HepG2 (cell line): ENCODE data around the gene ZNF442. TPM values are rescaled to one million over a fixed set of nuclear protein-coding genes. Genes with fewer than 3 reads are reported as not detected.

ENCODE experiments used
- ARNTL ChIP-seq: sonication (generic); formaldehyde crosslinking; IDR thresholded peaks from 2 replicates; pipeline ENCODE4 v1.4.0; 2020; ENCODE audit warnings: mild to moderate bottlenecking, missing genetic modification reagents
- CHCHD3 ChIP-seq: sonication (generic); formaldehyde crosslinking; IDR thresholded peaks from 2 replicates; pipeline ENCODE4 v1.8.0; 2022; ENCODE audit warnings: mild to moderate bottlenecking, missing genetic modification reagents, moderate library complexity
- FOXK1 ChIP-seq: sonication (generic); formaldehyde crosslinking; IDR thresholded peaks from 2 replicates; pipeline ENCODE4 v1.4.0; 2020; ENCODE audit warnings: low read depth, missing genetic modification reagents, borderline replicate concordance
- HNRNPL ChIP-seq: fragments of 200-400 bp; formaldehyde crosslinking; IDR thresholded peaks from 2 replicates; pipeline ENCODE4 v1.6.1; 2017; ENCODE audit warnings: mild to moderate bottlenecking, low read depth, low read length
- MED13 ChIP-seq: sonication (generic); formaldehyde crosslinking; IDR thresholded peaks from 2 replicates; pipeline ENCODE4 v1.5.0; 2020; ENCODE audit warnings: missing genetic modification reagents
- SCMH1 ChIP-seq: sonication (generic); formaldehyde crosslinking; IDR thresholded peaks from 2 replicates; pipeline ENCODE4 v1.9.0; 2021; ENCODE audit warnings: missing genetic modification reagents, mild to moderate bottlenecking, borderline replicate concordance
- SMARCE1 ChIP-seq: fragments of 450-650 bp; IDR thresholded peaks from 2 replicates; pipeline ENCODE4 v1.6.1; 2017; ENCODE audit warnings: borderline replicate concordance
- ZBTB7A ChIP-seq: sonication (generic); formaldehyde crosslinking; IDR thresholded peaks from 2 replicates; pipeline ENCODE4 v1.8.0; 2022; ENCODE audit warnings: mild to moderate bottlenecking, missing genetic modification reagents
- ZNF121 ChIP-seq: sonication (generic); formaldehyde crosslinking; IDR thresholded peaks from 2 replicates; pipeline ENCODE4 v1.5.0; 2020; ENCODE audit warnings: mild to moderate bottlenecking, missing genetic modification reagents
- ZNF468 ChIP-seq: sonication (generic); formaldehyde crosslinking; IDR thresholded peaks from 2 replicates; pipeline ENCODE4 v1.8.0; 2022; ENCODE audit warnings: mild to moderate bottlenecking, moderate library complexity, missing genetic modification reagents
- ZNF546 ChIP-seq: sonication (generic); formaldehyde crosslinking; conservative IDR thresholded peaks from 2 replicates; pipeline ENCODE4 v1.8.1; 2023; ENCODE audit warnings: mild to moderate bottlenecking, missing genetic modification reagents
- ZNF547 ChIP-seq: sonication (generic); formaldehyde crosslinking; IDR thresholded peaks from 2 replicates; pipeline ENCODE4 v1.5.1; 2020; ENCODE audit warnings: mild to moderate bottlenecking, missing genetic modification reagents
- ZNF549 ChIP-seq: sonication (generic); formaldehyde crosslinking; IDR thresholded peaks from 2 replicates; pipeline ENCODE4 v1.5.0; 2020; ENCODE audit warnings: missing genetic modification reagents
- ZNF569 ChIP-seq: sonication (generic); formaldehyde crosslinking; IDR thresholded peaks from 2 replicates; pipeline ENCODE4 v1.5.0; 2020; ENCODE audit warnings: mild to moderate bottlenecking, missing genetic modification reagents, moderate library complexity, borderline replicate concordance
- polyA plus RNA-seq, 8 experiments: library from polyadenylated mRNA; depleted of rRNA in 3 of 8; stranded (reverse) in 7 of 8; unstranded in 1 of 8; fragments of >200 nt; fragmentation: Illumina TruSeq in 4 of 8; extraction: Trizol in 4 of 8; gene quantifications; 2 replicates each; pipeline versions ENCODE4 v1.2.1 to v1.2.3, GENCODE V29; 2011 to 2016; ENCODE audit warnings: low read depth in 4 of 8, missing spikeins in 1 of 8, mixed read lengths in 1 of 8; ENCODE audit not compliant: insufficient read depth in 1 of 8
- total RNA-seq, 5 experiments: library from RNA; depleted of rRNA; stranded (reverse); fragments of >200 nt; fragmentation: Illumina TruSeq; extraction: Trizol; gene quantifications; 2 replicates each; pipeline ENCODE4 v1.2.3, GENCODE V29; 2016; ENCODE audit warnings: low read depth in 1 of 5
- TF ChIP-seq, protein P1 (sequence below): sonication (generic); formaldehyde crosslinking; IDR thresholded peaks from 2 replicates; pipeline ENCODE4 v1.5.0; 2020; ENCODE audit warnings: mild to moderate bottlenecking, missing genetic modification reagents, borderline replicate concordance
- TF ChIP-seq, protein P2 (sequence below): sonication (generic); formaldehyde crosslinking; IDR thresholded peaks from 2 replicates; pipeline ENCODE4 v1.4.0; 2020; ENCODE audit warnings: mild to moderate bottlenecking, missing genetic modification reagents
- TF ChIP-seq, protein P3 (sequence below): sonication (generic); formaldehyde crosslinking; IDR thresholded peaks from 2 replicates; pipeline ENCODE4 v1.5.0; 2020; ENCODE audit warnings: mild to moderate bottlenecking, missing genetic modification reagents, borderline replicate concordance
- TF ChIP-seq, protein P4 (sequence below): sonication (generic); formaldehyde crosslinking; IDR thresholded peaks from 2 replicates; pipeline ENCODE4; 2020; ENCODE audit warnings: missing genetic modification reagents, mild to moderate bottlenecking, borderline replicate concordance

The ZNF442 gene
- total and polyA plus RNA-seq, 2 of the 13 experiments (the other 11 are each of a cell fraction or from before 2014, with no cell fraction given), result 1.0 to 6.0 TPM

DNA sequence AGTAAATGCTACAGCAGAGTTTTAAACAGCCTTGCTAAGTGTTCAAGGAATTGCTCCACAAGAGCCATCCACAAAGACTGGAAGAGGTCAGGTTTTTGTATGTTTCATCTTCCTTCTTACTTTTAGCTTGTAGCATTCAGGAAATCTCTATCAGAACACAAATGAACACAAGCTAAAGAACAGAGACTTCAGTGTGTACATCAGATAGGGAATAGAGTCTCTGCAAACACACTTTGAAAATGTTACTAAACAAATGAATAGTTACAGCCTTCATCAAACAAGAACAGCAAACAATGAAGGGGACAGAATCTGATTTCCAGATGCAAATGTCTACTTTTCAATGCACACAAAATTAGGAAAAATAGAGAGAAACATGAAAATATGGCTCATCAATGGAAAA is 39.8 kb downstream of the ZNF442 start (continued):
- TF ChIP-seq, protein P1, sequence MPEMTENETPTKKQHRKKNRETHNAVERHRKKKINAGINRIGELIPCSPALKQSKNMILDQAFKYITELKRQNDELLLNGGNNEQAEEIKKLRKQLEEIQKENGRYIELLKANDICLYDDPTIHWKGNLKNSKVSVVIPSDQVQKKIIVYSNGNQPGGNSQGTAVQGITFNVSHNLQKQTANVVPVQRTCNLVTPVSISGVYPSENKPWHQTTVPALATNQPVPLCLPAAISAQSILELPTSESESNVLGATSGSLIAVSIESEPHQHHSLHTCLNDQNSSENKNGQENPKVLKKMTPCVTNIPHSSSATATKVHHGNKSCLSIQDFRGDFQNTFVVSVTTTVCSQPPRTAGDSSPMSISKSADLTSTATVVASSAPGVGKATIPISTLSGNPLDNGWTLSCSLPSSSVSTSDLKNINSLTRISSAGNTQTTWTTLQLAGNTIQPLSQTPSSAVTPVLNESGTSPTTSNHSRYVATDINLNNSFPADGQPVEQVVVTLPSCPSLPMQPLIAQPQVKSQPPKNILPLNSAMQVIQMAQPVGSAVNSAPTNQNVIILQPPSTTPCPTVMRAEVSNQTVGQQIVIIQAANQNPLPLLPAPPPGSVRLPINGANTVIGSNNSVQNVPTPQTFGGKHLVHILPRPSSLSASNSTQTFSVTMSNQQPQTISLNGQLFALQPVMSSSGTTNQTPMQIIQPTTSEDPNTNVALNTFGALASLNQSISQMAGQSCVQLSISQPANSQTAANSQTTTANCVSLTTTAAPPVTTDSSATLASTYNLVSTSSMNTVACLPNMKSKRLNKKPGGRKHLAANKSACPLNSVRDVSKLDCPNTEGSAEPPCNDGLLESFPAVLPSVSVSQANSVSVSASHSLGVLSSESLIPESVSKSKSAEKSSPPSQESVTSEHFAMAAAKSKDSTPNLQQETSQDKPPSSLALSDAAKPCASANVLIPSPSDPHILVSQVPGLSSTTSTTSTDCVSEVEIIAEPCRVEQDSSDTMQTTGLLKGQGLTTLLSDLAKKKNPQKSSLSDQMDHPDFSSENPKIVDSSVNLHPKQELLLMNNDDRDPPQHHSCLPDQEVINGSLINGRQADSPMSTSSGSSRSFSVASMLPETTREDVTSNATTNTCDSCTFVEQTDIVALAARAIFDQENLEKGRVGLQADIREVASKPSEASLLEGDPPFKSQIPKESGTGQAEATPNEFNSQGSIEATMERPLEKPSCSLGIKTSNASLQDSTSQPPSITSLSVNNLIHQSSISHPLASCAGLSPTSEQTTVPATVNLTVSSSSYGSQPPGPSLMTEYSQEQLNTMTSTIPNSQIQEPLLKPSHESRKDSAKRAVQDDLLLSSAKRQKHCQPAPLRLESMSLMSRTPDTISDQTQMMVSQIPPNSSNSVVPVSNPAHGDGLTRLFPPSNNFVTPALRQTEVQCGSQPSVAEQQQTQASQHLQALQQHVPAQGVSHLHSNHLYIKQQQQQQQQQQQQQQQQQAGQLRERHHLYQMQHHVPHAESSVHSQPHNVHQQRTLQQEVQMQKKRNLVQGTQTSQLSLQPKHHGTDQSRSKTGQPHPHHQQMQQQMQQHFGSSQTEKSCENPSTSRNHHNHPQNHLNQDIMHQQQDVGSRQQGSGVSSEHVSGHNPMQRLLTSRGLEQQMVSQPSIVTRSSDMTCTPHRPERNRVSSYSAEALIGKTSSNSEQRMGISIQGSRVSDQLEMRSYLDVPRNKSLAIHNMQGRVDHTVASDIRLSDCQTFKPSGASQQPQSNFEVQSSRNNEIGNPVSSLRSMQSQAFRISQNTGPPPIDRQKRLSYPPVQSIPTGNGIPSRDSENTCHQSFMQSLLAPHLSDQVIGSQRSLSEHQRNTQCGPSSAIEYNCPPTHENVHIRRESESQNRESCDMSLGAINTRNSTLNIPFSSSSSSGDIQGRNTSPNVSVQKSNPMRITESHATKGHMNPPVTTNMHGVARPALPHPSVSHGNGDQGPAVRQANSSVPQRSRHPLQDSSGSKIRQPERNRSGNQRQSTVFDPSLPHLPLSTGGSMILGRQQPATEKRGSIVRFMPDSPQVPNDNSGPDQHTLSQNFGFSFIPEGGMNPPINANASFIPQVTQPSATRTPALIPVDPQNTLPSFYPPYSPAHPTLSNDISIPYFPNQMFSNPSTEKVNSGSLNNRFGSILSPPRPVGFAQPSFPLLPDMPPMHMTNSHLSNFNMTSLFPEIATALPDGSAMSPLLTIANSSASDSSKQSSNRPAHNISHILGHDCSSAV, result no peak
- TF ChIP-seq SCMH1 (CRISPR knock-in tag) (no peak), ARNTL (CRISPR knock-in tag) (no peak), ZNF546 (no peak), MED13 (CRISPR knock-in tag) (no peak), HNRNPL (no peak), ZNF569 (CRISPR knock-in tag) (no peak), ZNF549 (CRISPR knock-in tag) (no peak), SMARCE1 (no peak), FOXK1 (CRISPR knock-in tag) (no peak), ZNF547 (CRISPR knock-in tag) (no peak), CHCHD3 (CRISPR knock-in tag) (no peak), ZBTB7A (CRISPR knock-in tag) (no peak), ZNF121 (no peak), ZNF468 (CRISPR knock-in tag) (no peak)
- TF ChIP-seq, protein P2, sequence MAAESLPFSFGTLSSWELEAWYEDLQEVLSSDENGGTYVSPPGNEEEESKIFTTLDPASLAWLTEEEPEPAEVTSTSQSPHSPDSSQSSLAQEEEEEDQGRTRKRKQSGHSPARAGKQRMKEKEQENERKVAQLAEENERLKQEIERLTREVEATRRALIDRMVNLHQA (CRISPR knock-in tag), result no peak
- TF ChIP-seq, protein P3, sequence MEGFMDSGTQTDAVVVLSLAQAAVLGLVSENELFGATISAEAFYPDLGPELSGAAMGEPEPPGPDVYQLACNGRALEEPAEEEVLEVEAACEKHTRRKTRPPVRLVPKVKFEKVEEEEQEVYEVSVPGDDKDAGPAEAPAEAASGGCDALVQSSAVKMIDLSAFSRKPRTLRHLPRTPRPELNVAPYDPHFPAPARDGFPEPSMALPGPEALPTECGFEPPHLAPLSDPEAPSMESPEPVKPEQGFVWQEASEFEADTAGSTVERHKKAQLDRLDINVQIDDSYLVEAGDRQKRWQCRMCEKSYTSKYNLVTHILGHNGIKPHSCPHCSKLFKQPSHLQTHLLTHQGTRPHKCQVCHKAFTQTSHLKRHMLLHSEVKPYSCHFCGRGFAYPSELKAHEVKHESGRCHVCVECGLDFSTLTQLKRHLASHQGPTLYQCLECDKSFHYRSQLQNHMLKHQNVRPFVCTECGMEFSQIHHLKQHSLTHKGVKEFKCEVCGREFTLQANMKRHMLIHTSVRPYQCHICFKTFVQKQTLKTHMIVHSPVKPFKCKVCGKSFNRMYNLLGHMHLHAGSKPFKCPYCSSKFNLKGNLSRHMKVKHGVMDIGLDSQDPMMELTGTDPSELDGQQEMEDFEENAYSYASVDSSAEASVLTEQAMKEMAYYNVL (CRISPR knock-in tag), result no peak
- TF ChIP-seq, protein P4, sequence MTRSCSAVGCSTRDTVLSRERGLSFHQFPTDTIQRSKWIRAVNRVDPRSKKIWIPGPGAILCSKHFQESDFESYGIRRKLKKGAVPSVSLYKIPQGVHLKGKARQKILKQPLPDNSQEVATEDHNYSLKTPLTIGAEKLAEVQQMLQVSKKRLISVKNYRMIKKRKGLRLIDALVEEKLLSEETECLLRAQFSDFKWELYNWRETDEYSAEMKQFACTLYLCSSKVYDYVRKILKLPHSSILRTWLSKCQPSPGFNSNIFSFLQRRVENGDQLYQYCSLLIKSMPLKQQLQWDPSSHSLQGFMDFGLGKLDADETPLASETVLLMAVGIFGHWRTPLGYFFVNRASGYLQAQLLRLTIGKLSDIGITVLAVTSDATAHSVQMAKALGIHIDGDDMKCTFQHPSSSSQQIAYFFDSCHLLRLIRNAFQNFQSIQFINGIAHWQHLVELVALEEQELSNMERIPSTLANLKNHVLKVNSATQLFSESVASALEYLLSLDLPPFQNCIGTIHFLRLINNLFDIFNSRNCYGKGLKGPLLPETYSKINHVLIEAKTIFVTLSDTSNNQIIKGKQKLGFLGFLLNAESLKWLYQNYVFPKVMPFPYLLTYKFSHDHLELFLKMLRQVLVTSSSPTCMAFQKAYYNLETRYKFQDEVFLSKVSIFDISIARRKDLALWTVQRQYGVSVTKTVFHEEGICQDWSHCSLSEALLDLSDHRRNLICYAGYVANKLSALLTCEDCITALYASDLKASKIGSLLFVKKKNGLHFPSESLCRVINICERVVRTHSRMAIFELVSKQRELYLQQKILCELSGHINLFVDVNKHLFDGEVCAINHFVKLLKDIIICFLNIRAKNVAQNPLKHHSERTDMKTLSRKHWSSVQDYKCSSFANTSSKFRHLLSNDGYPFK (CRISPR knock-in tag), result no peak
